ENCODE data around the gene NEDD4L.

Gene NEDD4L

DNA sequence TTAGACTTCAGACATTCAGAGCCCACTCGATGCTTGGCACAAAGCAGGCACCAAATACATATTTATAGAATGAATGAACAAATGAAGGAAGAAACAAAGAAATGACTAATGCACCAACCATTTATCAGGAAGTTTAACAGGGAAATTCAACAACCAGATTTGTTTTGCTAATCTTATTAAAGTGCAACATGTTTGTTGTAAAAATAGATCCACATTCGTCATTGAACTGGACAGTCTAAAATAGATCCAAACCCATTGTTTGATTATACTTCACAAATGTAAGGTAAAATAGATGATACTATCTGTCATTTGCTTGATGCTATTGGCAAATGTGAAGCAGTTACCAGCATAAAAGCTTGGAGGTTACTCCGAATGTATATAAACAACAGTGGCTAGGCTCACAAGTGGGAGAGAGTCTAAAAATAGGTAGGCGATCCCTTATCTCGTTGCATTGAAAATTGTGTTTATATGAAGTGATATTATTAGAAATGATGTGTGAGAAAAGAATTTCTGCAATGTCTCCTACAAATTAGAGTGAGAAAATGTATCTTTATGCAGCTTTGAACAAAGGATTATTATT lies 246.2 kb downstream of the NEDD4L start:
- DNase-seq (ENCODE audit: low read depth in 2 of 2) = no peak

DNA sequence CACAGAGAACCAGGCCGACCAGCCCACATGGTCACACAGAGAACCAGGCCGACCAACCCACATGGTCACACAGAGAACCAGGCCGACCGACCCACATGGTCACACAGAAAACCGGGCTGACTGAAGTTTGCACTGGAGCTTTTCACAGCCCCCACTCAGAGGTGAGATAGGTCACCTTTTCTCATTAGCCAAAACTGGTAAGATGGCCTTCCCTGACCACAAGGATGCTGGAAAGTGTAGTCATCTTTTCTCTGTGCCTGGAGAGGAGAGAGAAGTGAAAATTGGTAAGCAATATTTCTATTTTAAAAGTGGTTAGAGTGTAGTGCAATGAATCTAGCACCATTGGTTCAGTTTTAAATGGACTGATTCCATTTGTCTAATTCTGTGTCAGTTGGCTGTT lies 247.1 kb downstream of the NEDD4L start:
- DNase-seq (ENCODE audit: low read depth in 2 of 2) = no peak

DNA sequence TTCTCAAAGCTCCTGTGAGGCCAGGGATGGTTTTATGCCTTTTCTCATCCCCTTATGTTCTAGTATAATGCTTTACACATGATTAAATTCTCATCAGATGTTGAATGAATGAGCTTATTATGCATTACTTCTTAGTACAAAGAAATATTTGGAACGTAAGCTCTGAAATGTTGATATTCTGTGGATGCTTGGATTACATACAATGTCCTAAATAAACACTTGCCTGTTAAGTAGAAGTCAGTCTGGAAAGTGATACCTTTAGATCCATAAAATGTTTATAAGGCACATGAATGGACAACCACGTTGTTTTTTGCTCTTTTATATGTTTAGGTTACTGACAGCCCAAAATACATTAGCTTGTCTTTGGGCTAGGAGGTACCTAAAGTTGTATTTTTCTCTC lies 248.6 kb downstream of the NEDD4L start:
- no peak for DNase-seq (ENCODE audit: low read depth in 2 of 2)

DNA sequence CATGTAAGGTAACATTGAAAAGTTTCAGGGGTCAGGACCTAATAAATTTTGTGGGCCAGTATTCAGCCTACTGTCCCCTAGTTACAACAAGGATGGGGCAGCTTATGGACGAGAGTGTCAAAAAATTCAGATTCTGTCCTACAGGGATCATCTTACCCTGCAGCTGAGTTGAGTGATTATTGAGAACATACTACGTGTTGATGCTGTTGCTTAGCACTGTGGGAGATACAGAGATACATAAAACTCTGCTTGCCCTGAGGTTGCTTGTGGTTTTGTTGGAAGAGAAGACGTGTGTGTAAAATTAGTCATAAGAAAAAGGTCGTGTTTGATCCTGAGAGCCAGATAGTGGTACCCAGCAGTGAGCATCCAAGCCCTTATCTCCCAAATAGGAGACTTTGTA lies 253.2 kb downstream of the NEDD4L start:
- DNase-seq (ENCODE audit: low read depth in 2 of 2) = no peak

DNA sequence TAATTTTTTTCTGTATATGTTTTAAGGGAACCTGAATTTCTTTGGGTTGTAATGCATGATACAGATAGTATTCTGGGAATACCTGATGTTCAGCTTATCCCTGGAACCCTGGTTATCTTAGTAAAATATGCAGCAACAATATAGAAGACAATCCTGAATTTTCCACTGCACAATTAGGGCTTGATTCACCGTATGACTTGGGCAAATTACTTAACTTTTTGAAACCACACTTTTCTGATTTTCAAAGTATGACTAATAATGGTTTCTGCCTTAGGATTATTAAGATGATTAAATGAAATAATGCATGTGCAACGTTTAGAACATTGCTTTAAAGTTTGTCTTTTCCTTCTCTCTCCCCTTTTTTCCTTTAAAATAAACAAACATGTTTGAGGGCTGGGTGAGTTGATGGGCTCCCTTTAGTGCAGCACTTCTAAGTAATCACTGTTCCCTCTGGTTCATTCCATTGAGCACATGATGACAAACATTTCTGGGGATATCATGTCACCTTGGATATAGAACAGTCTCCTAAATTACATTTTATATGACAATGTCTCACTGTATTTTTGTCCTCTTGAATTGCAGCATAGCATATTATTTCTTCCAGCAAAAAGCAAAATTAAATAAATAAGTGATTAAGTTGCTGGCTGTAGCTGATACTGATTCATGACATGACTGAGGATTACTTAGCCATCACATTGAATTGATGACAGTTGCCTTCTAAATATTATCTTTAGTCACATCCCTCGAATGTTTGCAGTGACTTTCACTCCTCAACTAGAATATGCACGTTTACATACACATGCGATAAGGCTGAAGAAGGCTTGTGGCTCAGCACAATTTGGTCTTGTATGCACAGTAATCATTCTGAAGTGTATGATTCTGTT lies 254.5 kb downstream of the NEDD4L start:
- DNase-seq (ENCODE audit: low read depth in 2 of 2) = no peak

DNA sequence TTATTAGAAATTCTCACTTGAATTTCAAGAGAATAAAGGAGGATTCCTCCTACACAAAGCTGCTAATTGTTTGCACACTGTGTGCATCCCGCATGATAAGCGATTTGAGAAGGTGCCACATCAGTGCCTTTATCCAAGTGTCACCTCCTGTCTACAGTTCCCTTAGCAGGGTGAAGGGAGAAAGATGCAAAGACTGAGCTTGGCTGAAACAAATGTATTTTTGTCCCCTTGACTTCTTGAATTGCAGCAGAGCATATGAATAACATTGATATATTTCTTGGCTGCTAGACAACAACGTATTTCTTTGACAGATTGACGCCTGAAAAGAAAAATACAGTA lies 255.1 kb downstream of the NEDD4L start:
- DNase-seq (ENCODE audit: low read depth in 2 of 2) = no peak

DNA sequence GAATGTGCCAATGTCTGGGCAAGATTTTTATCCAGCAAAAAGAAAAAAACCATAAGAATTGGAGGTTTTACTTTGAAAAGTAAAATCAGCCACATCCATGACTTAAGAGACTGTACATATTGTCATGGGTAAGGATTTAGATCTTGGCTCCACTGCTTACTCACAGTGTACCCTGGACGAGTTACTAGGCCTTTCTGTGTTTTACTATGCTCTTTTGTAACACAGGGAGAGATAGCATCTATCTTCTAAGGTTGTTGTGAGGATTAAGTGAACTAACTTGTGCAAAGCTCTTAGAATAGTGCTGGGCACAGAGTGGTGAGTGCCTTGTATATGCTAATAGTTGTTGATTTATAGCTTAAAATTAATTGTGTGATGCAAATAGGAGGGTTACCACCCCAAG lies 255.9 kb downstream of the NEDD4L start:
- DNase-seq (ENCODE audit: low read depth in 2 of 2) = no peak

DNA sequence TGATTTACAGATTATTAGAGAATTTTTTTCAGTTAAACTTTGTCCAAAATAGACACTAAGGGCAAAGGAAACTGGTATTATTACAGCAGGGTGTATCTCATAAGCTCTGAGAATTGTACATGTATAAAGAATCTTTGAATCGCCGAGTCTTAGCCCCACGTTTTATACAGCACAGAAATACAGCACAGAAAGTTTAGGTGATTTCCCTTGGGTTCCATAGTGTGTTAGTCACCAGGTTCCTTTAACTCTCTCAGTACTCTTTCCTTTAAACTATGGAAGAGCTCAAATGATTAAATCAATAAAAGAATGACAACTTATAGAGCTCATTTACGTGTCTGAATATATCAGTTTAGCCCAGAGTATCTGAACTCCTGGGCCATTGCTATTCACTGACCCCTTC lies 256.8 kb downstream of the NEDD4L start:
- DNase-seq (ENCODE audit: low read depth in 2 of 2) = no peak

DNA sequence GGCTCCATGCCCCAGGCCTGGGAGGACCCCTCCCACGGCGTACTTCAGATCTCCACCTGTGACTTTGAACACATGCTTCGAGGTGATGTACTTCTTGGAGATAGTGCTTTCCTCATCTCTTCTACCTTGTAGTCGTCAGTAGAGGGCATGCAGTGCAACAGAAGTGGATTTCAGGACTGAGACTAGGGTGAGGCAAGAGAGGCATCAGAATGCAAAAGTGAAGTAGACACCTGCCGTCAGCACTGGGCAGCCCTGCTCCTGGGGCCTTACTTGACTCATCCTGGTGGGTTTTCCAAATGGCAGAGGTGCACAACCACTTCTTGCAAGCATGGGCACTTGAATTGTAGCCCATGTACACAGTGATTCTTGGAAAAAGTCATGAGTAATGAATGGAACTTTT lies 258.8 kb downstream of the NEDD4L start:
- DNase-seq (ENCODE audit: low read depth in 2 of 2) = no peak

DNA sequence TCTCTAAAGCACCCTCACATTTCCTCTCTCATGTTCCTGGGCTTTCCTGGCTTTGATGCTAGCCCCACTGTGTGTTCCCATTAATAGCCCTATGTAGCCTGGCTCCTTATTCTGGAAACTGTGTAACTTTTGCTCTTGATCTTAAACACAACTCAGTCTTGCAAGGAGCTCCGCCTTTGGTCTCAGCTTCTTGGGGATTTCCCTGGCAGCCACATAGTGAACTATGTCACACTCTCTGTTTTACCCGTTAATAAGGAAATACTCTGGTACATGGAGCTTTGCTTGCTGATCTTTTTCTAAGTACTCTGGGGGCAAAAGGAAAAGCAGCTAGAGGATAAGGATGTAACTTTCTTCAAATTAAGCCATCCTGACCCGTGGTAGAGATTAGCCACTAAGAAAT lies 259.3 kb downstream of the NEDD4L start:
- no peak for DNase-seq (ENCODE audit: low read depth in 2 of 2)

DNA sequence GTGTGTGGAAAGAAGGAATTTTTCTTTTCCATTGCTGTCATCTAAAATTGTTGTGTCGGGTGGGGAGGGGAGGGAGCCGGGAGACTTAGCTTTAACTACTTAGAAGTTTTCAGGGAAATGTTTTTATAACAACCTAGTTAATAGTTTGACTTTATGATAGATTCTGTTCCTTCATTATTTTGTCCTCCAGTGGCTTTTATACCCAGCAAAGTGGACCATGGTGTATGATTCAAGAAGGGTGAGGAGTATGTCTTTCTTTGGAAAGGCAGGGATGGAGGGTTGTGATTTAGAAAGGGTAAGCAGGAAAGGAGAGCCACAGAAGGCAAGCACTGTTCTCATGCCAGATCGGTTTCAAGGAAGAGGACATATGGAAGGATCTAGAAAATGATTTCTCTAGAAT lies 261.8 kb downstream of the NEDD4L start:
- no peak for DNase-seq (ENCODE audit: low read depth in 2 of 2)

DNA sequence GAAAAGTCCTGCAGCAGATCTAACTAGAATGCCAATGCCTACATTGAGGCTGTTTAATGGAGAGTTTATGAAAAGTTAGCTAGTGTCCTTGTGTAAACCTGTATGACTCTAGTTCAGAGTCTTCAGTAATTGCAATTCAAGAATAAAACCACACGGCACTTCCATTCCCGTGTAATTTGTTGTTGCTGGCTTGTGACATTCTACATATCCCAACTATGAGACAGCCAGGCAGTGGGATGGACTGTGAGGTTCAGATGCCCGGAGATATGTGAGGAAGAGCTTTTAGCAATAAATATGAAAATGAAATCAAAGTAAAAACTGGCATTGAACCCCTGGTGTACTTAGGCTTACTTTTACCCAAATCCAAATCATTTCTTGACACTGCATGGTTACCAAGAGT lies 263.4 kb downstream of the NEDD4L start:
- DNase-seq (ENCODE audit: low read depth in 2 of 2) = no peak

DNA sequence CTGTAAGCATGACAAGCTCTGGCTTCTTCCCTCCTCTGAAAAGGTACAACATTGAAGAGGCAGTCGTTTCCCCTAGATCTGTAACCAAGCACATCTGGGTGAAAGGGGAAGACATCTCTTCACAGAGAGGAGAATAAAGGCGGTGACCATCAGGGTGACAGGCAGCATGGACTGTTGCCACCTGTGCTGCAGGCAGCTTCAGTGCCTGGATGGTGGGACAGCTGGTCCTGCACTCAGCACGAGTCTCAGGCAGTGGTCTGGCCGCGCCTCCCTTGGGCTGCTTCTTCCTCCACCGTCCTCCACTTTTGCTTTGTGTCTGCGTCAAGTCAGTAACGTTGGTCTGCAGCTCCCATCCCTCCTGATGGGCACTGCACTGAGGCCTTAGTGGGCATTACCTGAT lies 264.4 kb downstream of the NEDD4L start:
- DNase-seq (ENCODE audit: low read depth in 2 of 2) = no peak

DNA sequence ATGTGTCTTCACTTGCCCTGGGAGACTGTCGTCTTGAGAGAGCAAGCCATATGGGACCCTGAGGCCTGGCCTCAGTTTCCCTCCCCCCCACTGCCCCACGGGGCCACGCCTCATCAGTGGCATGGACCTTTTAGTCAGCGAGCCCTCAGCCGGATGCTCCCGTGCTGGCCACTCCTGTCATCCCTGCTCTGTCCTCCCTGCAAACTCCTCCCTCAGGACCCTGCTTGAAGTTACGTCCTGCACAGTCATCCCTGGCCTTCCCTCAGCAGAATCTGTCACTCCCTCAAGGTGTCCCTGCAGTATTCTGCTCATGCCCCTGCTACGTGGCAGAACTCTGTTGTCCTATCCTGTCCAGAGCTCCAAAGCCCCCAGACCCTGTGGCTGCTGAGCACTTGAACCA lies 265.1 kb downstream of the NEDD4L start:
- DNase-seq (ENCODE audit: low read depth in 2 of 2) = no peak

DNA sequence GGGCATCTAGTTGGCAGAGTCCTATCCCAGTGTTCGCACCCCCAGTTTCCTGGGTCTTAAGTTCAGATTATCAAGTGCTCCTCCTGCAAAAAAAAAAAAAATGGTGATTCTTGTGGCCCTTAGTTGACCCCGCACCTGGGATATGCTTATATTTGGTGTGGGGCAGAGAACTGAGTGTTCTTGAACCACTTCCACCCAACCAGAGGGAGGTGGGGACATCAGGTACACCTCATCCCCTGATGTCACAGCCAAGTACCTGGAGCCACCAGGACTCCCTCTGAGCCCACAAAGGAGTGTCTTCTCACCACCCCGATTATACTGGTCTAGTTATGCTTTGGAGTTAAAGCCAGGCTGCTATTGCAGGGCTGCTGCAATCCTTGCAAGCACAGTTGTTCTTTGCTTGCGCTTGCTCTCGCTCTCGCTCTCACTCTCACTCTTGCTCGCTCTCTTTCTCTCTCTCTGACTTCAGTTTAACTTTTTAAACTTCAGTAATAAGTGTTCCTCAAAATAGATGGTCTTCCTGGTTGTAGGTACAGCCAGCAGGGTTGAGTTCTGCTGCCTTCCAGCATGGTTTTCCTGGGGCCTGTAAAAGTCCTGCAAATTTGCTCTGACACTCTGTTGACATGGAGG lies 265.7 kb downstream of the NEDD4L start:
- DNase-seq (ENCODE audit: low read depth in 2 of 2) = no peak

DNA sequence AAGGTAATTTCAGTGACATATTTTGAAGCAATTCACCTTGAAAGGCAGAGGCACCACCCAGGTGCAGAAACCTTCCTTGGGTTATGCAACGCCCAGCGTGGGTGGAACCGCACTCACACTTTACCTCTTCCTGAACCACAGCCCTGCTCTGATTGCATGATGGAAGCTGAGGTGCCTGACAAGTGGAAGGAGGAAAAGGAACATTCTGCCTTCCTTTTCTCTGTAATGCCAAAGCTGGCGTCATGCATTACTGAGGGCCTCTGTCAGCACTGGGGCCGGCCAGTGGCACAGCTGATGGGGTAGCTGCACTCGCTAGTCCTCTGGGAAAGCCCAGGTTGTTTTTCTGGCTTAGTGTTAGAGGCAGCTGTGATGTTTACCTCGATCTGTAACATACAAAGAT lies 266.5 kb downstream of the NEDD4L start:
- no peak for DNase-seq (ENCODE audit: low read depth in 2 of 2)

DNA sequence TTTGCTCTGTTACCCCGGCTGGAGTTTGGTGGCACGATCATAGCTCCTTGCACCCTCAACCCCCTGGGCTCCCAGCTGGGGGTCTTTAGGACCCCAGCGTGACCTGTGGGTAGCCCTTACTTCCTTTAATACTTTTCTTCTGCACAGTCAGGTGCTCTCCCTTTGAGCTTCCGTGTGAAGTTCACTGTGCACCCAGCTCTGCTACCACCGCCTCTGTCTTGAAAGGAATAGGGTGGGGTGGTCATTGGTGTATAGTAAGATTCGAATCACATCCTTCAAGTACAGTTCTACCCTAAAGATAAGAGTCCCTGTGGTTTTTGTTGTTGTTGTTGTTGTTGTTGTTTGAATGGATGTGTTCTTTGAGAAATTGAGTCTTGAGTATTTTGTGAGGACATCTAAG lies 267.4 kb downstream of the NEDD4L start:
- no peak for DNase-seq (ENCODE audit: low read depth in 2 of 2)

DNA sequence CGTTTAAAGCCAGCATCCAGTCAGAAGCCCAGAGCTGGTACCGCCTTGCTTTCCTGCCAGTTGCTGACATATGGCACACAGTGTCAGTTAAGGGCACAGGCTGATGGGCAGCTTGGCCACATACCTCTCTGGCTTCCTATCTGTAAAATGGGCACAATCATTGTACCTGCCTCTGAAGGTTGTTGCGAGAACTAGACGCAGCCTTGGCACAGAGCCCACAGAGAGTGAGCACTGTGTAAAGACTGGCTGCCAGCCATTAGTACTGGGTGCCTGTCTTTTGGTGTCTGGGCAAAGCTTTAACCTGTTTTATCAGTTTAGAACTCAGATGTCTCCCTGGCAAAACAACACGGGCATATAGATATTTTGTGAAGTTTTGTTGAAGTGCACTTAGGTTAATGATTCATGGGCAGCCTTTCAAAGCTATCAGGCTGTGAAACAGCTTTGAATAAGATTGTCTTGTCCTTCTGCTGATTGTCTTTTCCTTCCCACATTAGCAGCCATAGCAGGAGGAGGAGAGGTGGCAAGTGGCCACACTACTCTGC lies 269.5 kb downstream of the NEDD4L start:
- no peak for DNase-seq (ENCODE audit: low read depth in 2 of 2)

DNA sequence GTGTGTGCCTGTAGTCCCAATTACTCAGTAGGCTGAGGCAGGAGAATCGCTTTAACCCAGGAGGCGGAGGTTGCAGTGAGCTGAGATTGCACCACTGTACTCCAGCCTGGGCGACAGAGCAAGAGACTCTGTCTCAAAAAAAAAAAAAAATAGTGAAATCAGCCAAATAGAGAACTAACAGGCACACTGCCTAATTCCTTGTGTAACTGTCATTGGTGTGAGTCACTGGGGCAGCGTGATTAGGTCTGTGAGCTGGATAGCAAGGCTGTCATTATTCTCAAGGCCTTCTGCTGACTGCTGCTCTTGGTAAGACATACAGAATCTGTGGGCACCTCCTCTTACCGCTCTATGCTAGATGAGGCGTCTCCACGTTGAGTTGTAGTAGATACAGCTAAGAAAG lies 270.3 kb downstream of the NEDD4L start:
- DNase-seq (ENCODE audit: low read depth in 2 of 2) = no peak

DNA sequence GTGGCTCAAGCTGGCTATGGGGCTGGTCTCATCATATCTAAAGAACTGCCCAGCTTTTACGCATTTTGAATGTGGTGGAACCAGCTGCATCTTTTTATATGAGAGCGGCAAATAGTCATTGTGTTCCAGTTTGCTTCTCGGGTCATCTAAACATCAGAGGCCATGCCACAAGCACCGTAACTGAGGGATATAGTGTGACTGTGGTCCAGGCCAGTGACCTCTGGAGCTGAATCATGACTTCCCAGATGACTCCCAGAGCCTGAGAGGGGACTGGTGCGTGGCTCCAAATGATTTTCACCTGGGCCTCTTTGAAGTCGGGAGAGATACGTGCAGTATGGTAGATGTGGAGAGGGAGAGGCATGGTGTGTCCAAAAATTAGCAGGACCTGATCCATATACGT lies 271.0 kb downstream of the NEDD4L start:
- DNase-seq (ENCODE audit: low read depth in 2 of 2) = no peak

DNA sequence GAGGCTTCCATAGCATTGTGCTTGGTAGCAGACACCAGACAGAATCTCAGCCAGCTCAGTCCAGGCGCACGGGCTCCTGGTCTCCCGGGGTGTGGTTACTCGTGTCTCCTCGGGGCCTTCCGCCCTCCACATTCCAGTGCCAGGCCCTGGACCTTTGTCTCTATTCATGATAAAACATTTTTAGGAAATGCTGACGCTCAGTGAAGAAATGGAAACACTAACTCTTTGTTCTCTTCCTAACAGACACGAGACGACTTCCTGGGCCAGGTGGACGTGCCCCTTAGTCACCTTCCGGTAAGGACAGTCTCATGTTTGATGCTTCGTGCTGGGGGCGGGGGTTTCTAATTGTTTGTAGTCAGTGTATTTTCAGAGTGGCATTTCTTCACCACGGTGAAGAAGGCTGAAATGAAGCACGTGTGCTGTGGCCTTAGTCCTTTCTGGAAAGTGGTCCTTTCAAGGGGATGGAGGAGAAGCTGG lies 271.8 kb downstream of the NEDD4L start:
- DNase-seq (ENCODE audit: low read depth in 2 of 2) = no peak

DNA sequence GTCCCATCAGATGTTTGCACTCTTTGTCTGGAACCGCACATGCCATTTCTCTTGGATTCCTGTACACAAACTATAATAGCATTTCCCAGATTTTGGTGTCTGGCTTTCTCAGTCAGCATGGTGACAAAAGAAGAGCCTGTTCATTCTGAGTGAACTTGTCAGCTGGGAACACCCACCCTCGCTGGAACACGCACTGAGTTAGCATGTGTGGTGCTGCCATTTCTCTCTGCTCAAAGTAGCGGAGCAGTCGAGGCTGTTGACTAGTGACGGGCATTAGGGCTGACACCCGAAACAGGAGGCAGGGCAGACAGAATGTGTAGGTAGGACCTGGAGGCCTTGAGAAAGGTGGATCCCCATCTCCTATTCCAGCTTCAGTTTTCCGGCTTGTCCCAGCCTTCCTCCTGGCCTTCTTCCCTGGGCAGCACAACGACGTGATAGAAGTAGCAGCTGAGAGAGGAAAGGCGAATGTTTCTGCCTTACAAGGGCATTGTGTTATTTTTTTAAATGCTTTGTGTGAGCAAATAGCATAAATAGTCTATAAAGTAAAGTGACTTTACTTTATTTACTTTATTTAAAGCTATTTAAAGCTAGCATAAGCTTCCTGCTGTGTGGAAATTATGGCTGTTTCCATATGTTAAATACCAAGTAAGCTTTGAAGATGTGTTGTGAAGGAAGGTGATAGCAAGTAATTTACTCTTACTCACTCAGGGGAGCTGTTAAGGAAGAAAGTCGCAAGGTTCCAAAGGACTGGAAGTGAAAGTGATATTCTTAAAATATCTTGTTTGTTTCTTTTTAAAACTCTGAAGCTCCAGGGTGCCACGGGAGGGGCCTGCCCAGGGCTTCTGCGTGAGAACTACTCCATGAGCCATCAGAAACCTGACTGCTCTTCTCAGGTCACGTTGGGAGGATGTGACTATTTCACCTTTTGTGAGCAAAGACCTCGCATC lies 272.6 kb downstream of the NEDD4L start:
- DNase-seq (ENCODE audit: low read depth in 2 of 2) = no peak
